Hypothalamus (tissue), 51 donors: Measurements from ENCODE around the gene CTRL.
"Not testable (repeated sequence)": the region's sequence is repeated elsewhere in the genome, so short reads cannot be mapped to it uniquely, and the experiment has no call there.

Experiments
- DNase-seq, 51 donors: peaks; one replicate each; lab custom pipeline; 2025; lab: John Stamatoyannopoulos, UW

The CTRL gene

GRCh38 chr16:67931712-67932461 lies at the start of gene CTRL:
CTRL (minus strand) TSS chr16:67931862; CDS start chr16:67931852, 10 bp downstream.
- DNase-seq, result no peak

DNA sequence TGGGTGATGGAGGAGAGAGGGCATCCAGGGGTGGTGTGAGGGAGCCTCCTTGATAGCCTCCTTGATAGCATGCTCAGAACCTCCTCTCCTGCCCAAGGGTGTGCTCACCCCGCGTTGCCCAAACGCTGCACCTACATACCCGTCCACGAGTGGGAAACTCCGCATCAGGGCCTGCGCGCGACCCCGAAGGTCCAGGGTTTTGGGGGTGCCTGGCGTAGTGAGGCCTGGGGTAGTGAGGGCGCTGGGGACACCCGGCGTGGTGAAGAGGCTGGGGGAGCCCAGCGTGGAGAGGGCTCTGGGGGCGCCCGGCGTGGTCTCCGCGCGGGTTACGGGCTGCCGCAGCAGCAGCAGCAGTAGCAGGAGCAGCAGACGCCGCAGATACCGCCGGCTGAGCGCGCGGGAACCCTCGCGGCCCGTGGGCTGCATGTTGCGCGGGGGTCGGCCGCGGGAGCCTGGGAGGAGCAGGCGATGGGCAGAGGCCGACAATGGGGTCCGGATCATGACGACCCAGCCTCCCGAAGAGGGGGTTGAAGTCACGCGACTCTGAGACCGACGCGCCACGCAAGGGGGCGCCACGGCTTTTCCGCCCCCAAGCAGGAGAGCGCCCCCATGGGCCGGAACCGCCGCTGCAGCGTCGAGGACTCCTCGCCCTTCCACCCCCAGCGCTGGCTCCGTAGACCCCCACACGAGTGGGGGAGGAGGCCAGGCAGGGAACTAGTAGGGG lies 48.5 kb upstream of the CTRL start, which contains the start of gene DPEP3:
DPEP3 (minus strand) TSS at position 545 of the 724 bp plus-strand sequence; CDS start at position 426, 119 bp downstream.
- DNase-seq, result no peak

- no peak for DNase-seq
Measured at GRCh38 chr16:67977469-67978227, 46.0 kb upstream of the CTRL start.

- no peak for DNase-seq
Measured at GRCh38 chr16:67977005-67977404, 45.3 kb upstream of the CTRL start.

- DNase-seq, result no peak
Measured at GRCh38 chr16:67976205-67976604, 44.5 kb upstream of the CTRL start.

DNA sequence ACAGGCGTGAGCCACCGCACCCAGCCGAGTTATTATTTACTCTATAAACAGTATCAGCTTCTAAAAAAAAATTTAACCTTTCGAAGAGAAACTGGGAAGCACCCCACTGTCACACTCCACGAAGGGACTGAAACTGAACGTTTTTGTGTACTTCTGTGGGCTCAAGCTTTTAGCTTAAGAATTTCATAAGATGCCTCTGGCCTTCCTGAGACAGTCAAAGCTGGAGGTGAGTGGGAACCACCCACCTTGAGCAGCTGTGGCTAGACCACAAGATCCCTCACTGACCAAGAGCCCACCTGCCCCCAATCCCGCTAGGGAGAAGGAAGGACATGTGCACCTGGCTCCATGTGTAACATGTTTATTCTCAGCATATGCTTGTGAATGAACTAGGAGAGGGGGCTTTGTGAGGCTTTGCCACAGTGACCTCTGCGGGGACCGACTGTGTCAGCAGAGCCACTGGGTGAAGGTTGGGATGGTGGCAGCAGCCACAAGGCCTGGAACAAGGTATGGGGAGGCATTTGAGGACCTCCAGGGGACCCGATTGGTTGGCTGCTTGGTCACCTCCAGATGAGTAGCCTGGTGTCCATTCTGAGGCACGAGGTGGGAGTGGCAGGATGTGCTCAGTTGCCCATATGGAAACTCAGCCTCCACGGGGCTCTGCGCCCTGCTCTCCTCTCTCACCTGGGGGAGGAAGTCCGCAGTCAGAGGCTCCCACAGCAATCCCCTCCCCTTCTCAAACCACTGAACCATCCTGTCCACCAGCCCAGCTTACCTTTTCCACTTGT lies 43.9 kb upstream of the CTRL start:
- no peak for DNase-seq

DNA sequence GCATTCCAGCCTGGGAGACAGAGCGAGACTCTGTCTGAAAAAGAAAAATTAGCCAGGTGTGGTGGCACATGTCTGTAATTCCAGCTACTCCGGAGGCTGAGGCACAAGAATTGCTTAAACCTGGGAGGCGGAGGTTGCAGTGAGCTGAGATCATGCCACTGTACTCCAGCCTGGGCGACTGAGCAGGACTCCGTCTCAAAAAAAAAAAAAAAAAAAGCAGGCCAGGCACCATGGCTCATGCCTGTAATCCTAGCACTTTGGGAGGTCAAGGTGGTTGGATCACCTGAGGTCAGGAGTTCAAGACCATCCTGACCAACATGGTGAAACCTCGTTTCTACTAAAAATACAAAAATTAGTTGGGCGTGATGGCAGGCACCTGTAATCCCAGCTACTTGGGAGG lies 40.6 kb upstream of the CTRL start:
- not testable (repeated sequence) for DNase-seq

GRCh38 chr16:67971111-67971510 lies 39.4 kb upstream of the CTRL start:
- DNase-seq, result no peak

DNA sequence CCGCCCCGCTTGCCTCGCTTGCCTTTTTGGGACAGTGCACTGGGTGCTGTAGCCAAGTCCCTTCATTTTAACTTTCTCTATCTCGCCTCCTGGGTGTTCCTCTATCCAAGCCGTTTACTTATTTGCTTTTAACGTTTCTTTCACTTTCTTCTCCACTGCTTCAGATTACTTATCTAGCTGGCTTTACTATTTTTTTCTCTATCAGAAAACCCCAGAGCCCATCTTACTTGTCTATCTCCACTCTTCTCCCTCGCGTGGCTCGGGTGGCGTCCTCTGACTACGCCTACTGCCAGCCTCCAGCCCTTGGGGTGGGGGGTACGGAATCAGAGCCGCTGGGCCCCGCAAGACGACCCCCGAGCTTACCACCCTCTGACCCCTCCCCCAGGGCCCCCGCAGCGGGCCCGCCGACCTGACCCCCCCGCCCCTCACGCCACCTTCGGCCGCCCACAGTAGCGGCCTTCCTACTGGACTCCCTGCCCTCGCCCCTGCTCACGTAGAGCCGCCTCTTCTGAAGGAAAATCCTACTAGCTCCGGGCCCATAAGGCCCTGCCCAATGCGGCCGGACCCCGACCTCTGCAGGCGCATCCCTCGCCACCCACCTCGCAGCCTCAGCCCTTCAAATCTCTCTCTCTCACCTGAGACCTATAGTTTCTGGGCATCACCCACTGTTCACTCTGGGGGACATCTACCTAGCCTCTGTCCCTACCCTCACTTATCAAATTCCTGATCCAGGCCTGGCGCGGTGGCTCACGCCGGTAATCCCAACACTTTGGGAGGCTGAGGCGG lies 37.8 kb upstream of the CTRL start:
- no peak for DNase-seq

- DNase-seq, result peak in 44 of 51 donors; percentile 13 to 80 (median 56)
Measured at GRCh38 chr16:67968400-67969253, 37.0 kb upstream of the CTRL start, which contains the start of gene SLC12A4. SLC12A4 (minus strand) TSS chr16:67968637; CDS start chr16:67968553, 84 bp downstream.

- peak in 4 of 51 donors; percentile 13 to 49 (median 42) for DNase-seq
Measured at GRCh38 chr16:67967958-67968399, 36.3 kb upstream of the CTRL start.

DNA sequence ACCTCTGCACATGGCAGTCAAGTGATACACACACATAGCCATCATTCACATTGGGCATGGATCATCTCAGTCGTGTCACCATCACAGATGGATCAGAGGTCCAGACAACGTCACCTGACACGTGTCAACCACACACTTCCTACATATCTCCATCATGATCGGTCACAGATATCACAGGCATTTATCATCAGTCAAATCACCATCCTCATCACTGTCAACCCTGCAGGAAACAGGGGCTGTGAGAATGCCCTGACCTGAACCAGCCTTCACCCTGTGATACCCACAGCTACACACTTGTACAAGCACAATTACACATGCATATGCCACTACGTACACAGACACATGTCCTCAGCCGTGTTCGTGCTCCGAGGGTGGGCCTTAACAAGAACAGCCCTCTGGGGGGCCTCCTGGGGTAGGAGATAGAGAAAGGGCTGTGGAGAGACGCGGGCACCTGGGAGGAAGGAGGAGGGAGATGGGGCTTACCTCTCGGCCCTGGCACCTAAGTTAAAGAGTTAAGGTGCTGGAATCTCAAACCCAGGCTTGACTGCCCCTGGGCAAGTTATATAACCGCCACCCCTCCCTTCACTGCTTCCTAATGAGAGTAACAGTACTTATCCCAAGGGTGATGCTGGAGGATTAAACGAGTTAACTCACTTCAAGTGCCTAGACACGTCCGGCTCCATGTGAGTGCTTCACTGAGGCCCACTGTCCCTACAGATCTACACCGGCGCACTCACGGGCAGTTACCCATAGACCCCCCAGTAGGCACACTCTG lies 35.7 kb upstream of the CTRL start:
- no peak for DNase-seq

- DNase-seq, result peak in 1 of 51 donors; percentile 31
Measured at GRCh38 chr16:67966549-67967182, 35.0 kb upstream of the CTRL start.

GRCh38 chr16:67965668-67966548 lies 34.2 kb upstream of the CTRL start:
- DNase-seq, result no peak

- DNase-seq, result no peak
Measured at GRCh38 chr16:67964477-67965131, 32.9 kb upstream of the CTRL start.
